Small intestine (tissue), 7 donors: ENCODE data around the gene ZNF184. TPM values are rescaled to one million over a fixed set of nuclear protein-coding genes. Genes with fewer than 3 reads are reported as not detected.

ENCODE experiments used
- DNase-seq, 2 donors: peaks; one replicate each; pipeline versions ENCODE4 v3.0.0 to v3.0.0-alpha.2; 2013
- FAIRE-seq: peaks from 2 replicates; lab custom pipeline; 2012; peaks lifted over from hg19 to GRCh38; lab: Jason Lieb, UNC
- H3K27ac ChIP-seq, 3 donors: one replicate each; pipeline ENCODE4 v1.5.1; 2013; ENCODE audit warnings: low read length in 2 of 3, mild to moderate bottlenecking in 2 of 3, control low read depth in 1 of 3, inconsistent platforms in 1 of 3, low read depth in 1 of 3, moderate library complexity in 1 of 3
- H3K27me3 ChIP-seq, 3 donors: one replicate each; pipeline ENCODE4 v1.6.1; 2013; ENCODE audit warnings: low read length in 3 of 3, inconsistent platforms in 1 of 3; ENCODE audit not compliant: control insufficient read depth in 3 of 3, insufficient read depth in 3 of 3
- H3K36me3 ChIP-seq, 3 donors: one replicate each; pipeline ENCODE4 v1.6.1; 2013; ENCODE audit warnings: low read length in 3 of 3, inconsistent platforms in 1 of 3, low read depth in 1 of 3, mild to moderate bottlenecking in 1 of 3, moderate library complexity in 1 of 3; ENCODE audit not compliant: control insufficient read depth in 3 of 3, insufficient read depth in 2 of 3
- H3K4me1 ChIP-seq, 3 donors: one replicate each; pipeline ENCODE4 v1.6.1; 2013; ENCODE audit warnings: low read length in 2 of 3, inconsistent platforms in 1 of 3, low read depth in 1 of 3, mild to moderate bottlenecking in 1 of 3, moderate library complexity in 1 of 3; ENCODE audit not compliant: control insufficient read depth in 3 of 3, insufficient read depth in 2 of 3
- H3K4me3 ChIP-seq, 3 donors: one replicate each; pipeline ENCODE4 v1.5.1; 2013; ENCODE audit warnings: low read length in 3 of 3, control low read depth in 1 of 3, inconsistent platforms in 1 of 3, low read depth in 1 of 3, mild to moderate bottlenecking in 1 of 3, moderate library complexity in 1 of 3
- H3K9me3 ChIP-seq, 2 donors: one replicate each; pipeline ENCODE4 v1.6.1; 2013; ENCODE audit warnings: low read depth in 1 of 2, low read length in 1 of 2; ENCODE audit not compliant: control insufficient read depth in 2 of 2, insufficient read depth in 1 of 2
- WGBS, 3 donors: extraction: QIAGEN DNeasy Blood & Tissue Kit; methylation state at CpG; one replicate each; pipeline ENCODE4 v1.1.7; 2013; 5-methylcytosine and 5-hydroxymethylcytosine counted together
- polyA plus RNA-seq, 4 donors: library from polyadenylated mRNA; stranded (reverse) in 3 of 4; unstranded in 1 of 4; fragments of 200-250 nt in 3 of 4; fragments of 120-200 nt in 1 of 4; gene quantifications; one replicate each; pipeline versions ENCODE4 v1.2.1 to v1.2.3, GENCODE V29; 2013
- donor health status: healthy with polysubstance abuse.
- donor health status: control.
- donor health status: control.
- donor health status: Bipolar disorder and iron deficiency.
- donor health status: healthy.

Gene ZNF184
- polyA plus RNA-seq, 4 donors: 1.6 to 7.3 (median 2.8) TPM

- Histone ChIP-seq H3K9me3 (peaks cover 6 to 59% of the 10 kb centered on the region in 2 donors), H3K4me3 (no peak overlapping the region), H3K27me3 (no peaks in the 10 kb centered on the region), H3K27ac (no peak overlapping the region), H3K36me3 (peaks cover 12 to 40% (median 34%) of the 10 kb centered on the region in 3 donors), H3K4me1 (no peaks in the 10 kb centered on the region)
- FAIRE-seq (no peak), DNase-seq (no peak)
- WGBS, 3 donors: 97 to 98% (median 97%) methylated on average over 9 of the region's 9 CpGs
Measured at GRCh38 chr6:27451660-27452390, 21.1 kb downstream of the ZNF184 start.

GRCh38 chr6:27448456-27448855 lies 24.4 kb downstream of the ZNF184 start:
- Histone ChIP-seq H3K4me3 (no peak overlapping the region), H3K27ac (no peak overlapping the region), H3K4me1 (no peaks in the 10 kb centered on the region), H3K36me3 (peaks cover 3 to 16% (median 15%) of the 10 kb centered on the region in 3 donors), H3K27me3 (no peaks in the 10 kb centered on the region), H3K9me3 (peaks cover 3 to 50% of the 10 kb centered on the region in 2 donors)
- FAIRE-seq: no peak
- WGBS, 3 donors: 90 to 100% (median 92%) methylated on average over 1 of the region's 1 CpG
- DNase-seq: no peak

- H3K27ac ChIP-seq: no peak overlapping the region
- H3K4me1 ChIP-seq: no peaks in the 10 kb centered on the region
- no peaks in the 10 kb centered on the region for H3K27me3 ChIP-seq
- H3K4me3 ChIP-seq: no peak overlapping the region
- peaks cover 0 to 30% of the 10 kb centered on the region in 2 donors for H3K9me3 ChIP-seq
- H3K36me3 ChIP-seq: no peaks in the 10 kb centered on the region
- DNase-seq (no peak), FAIRE-seq (no peak)
- 89 to 100% (median 95%) methylated on average over 1 of the region's 1 CpG for WGBS, 3 donors
Measured at GRCh38 chr6:27442932-27443331, 30.0 kb downstream of the ZNF184 start.

GRCh38 chr6:27441001-27441400 lies 31.9 kb downstream of the ZNF184 start:
- no peak overlapping the region for H3K4me3 ChIP-seq
- no peak for FAIRE-seq
- H3K4me1 ChIP-seq: no peaks in the 10 kb centered on the region
- no peak overlapping the region for H3K27ac ChIP-seq
- H3K36me3 ChIP-seq: no peaks in the 10 kb centered on the region
- 94 to 100% (median 98%) methylated on average over 3 of the region's 3 CpGs for WGBS, 3 donors
- H3K9me3 ChIP-seq: peaks cover 0 to 21% of the 10 kb centered on the region in 2 donors
- H3K27me3 ChIP-seq: no peaks in the 10 kb centered on the region
- no peak for DNase-seq

- Histone ChIP-seq H3K4me3 (no peak overlapping the region), H3K27ac (no peak overlapping the region), H3K36me3 (no peaks in the 10 kb centered on the region), H3K9me3 (peaks cover 0 to 16% of the 10 kb centered on the region in 2 donors), H3K27me3 (no peaks in the 10 kb centered on the region), H3K4me1 (no peaks in the 10 kb centered on the region)
- 93 to 98% (median 95%) methylated on average over 4 of the region's 4 CpGs for WGBS, 3 donors
- DNase-seq (no peak), FAIRE-seq (no peak)
Measured at GRCh38 chr6:27439371-27439770, 33.5 kb downstream of the ZNF184 start.

GRCh38 chr6:27433714-27434113 lies 39.2 kb downstream of the ZNF184 start:
- Histone ChIP-seq H3K4me3 (no peak overlapping the region), H3K27me3 (no peaks in the 10 kb centered on the region), H3K4me1 (no peaks in the 10 kb centered on the region), H3K9me3 (peaks cover 0 to 5% of the 10 kb centered on the region in 2 donors), H3K36me3 (no peaks in the 10 kb centered on the region), H3K27ac (no peak overlapping the region)
- DNase-seq (no peak), FAIRE-seq (no peak)
- WGBS, 3 donors: 89 to 96% (median 90%) methylated on average over 1 of the region's 1 CpG

GRCh38 chr6:27428966-27429365 lies 43.9 kb downstream of the ZNF184 start:
- DNase-seq: no peak
- FAIRE-seq: no peak
- H3K36me3 ChIP-seq: no peaks in the 10 kb centered on the region
- H3K4me3 ChIP-seq: no peak overlapping the region
- H3K27me3 ChIP-seq: no peaks in the 10 kb centered on the region
- H3K27ac ChIP-seq: no peak overlapping the region
- no peaks in the 10 kb centered on the region for H3K4me1 ChIP-seq
- 83 to 91% (median 83%) methylated on average over 2 of the region's 2 CpGs for WGBS, 3 donors
- peaks cover 0 to 3% of the 10 kb centered on the region in 2 donors for H3K9me3 ChIP-seq

- no peak overlapping the region for H3K4me3 ChIP-seq
- no peak overlapping the region for H3K27ac ChIP-seq
- WGBS, 3 donors: 72 to 79% (median 75%) methylated on average over 4 of the region's 4 CpGs
- no peaks in the 10 kb centered on the region for H3K27me3 ChIP-seq
- H3K9me3 ChIP-seq: peaks cover 0 to 3% of the 10 kb centered on the region in 2 donors
- FAIRE-seq (no peak), DNase-seq (no peak)
- no peaks in the 10 kb centered on the region for H3K36me3 ChIP-seq
- no peaks in the 10 kb centered on the region for H3K4me1 ChIP-seq
Measured at GRCh38 chr6:27428502-27428901, 44.4 kb downstream of the ZNF184 start.
